K562 (cell line): ENCODE measurements around the gene APBA2. TPM values are rescaled to one million over a fixed set of nuclear protein-coding genes. Genes with fewer than 3 reads are reported as not detected.

Experiments
- ATAC-seq: fragments of 200-7000 bp; cut with Tn5 transposase; 3 replicates; pipeline ENCODE4 v1.9.1; 2020; ENCODE audit warnings: moderate library complexity
- BruUV-seq: library from RNA; stranded (reverse); fragments of 400-500 nt; replicated peaks from 2 replicates; lab custom pipeline; 2021; lab: Mats Ljungman, UMichigan
- CTCF ChIA-PET: fragments of 300-600 bp; formaldehyde crosslinking; extraction: SDS; loops from one replicate; lab custom pipeline; 2021; ENCODE audit warnings: low intra/inter-chr PET ratio; lab: Yijun Ruan, JAX
- POLR2A ChIA-PET: fragments of 300-600, 350-650 bp; sonication (Branson Sonifier 250); formaldehyde crosslinking; extraction: SDS; loops from one replicate; lab custom pipeline; 2021; ENCODE audit warnings: antibody characterized with exemption, inconsistent platforms; lab: Yijun Ruan, JAX
- DNase-seq, 4 experiments: peaks; one replicate each; pipeline versions ENCODE4 v3.0.0 to v3.0.0-alpha.2; 2011 to 2018; ENCODE audit warnings: low spot score in 3 of 4, mixed read lengths in 3 of 4; ENCODE audit errors: extremely low read depth in 1 of 4
- FAIRE-seq: peaks from 2 replicates; lab custom pipeline; 2011; peaks lifted over from hg19 to GRCh38; lab: Jason Lieb, UNC
- H2AFZ ChIP-seq: 2 replicates; pipeline ENCODE4 v1.6.0; 2011; ENCODE audit warnings: low read depth, low read length, control low read depth, inconsistent platforms
- H3K27ac ChIP-seq: fragments of 200-600 bp; 3 replicates; pipeline ENCODE4 v1.8.0; 2011; ENCODE audit warnings: low read depth, mild to moderate bottlenecking, control low read depth, inconsistent platforms, low read length, moderate library complexity, mixed read lengths; ENCODE audit errors: extremely low read depth
- H3K27me3 ChIP-seq, 2 experiments: fragments of 300-600 bp in 1 of 2; 2 replicates in 1 of 2; 3 replicates in 1 of 2; pipeline versions ENCODE4 v1.6.0 to v1.8.0; 2011; ENCODE audit warnings: inconsistent platforms in 2 of 2, low read length in 2 of 2, mild to moderate bottlenecking in 1 of 2, mixed read lengths in 1 of 2, moderate library complexity in 1 of 2; ENCODE audit not compliant: control insufficient read depth in 2 of 2, insufficient read depth in 2 of 2
- H3K36me3 ChIP-seq: fragments of 300-600 bp; 3 replicates; pipeline ENCODE4 v1.8.0; 2011; ENCODE audit warnings: mild to moderate bottlenecking, low read length, inconsistent platforms; ENCODE audit not compliant: control insufficient read depth, insufficient read depth
- H3K4me1 ChIP-seq, 2 experiments: fragments of 200-600 bp in 1 of 2; replicated peaks in 1 of 2; 2 replicates in 1 of 2; 3 replicates in 1 of 2; pipeline versions ENCODE4 v1.5.1 to v1.8.0; 2011; ENCODE audit warnings: inconsistent platforms in 2 of 2, low read length in 2 of 2, mild to moderate bottlenecking in 1 of 2, mixed read lengths in 1 of 2, moderate library complexity in 1 of 2; ENCODE audit not compliant: control insufficient read depth in 2 of 2, insufficient read depth in 2 of 2
- H3K4me2 ChIP-seq: 2 replicates; pipeline ENCODE4 v1.6.1; 2011; ENCODE audit warnings: low read length, control low read depth, inconsistent platforms, mixed read lengths; ENCODE audit not compliant: insufficient read depth
- H3K4me3 ChIP-seq: fragments of 200-600 bp; sonication (generic), shearing (Covaris generic); 2 replicates; pipeline ENCODE4 v1.5.1; 2016; ENCODE audit warnings: control low read depth, inconsistent platforms
- H3K79me2 ChIP-seq: fragments of 200-600 bp; 3 replicates; pipeline ENCODE4 v1.8.0; 2011; ENCODE audit warnings: low read length, inconsistent platforms; ENCODE audit not compliant: control insufficient read depth, insufficient read depth
- H3K9ac ChIP-seq, 2 experiments: 2 replicates each; pipeline versions ENCODE4 v1.6.0 to v1.6.1; 2011; ENCODE audit warnings: low read depth in 2 of 2, low read length in 2 of 2, control low read depth in 1 of 2, inconsistent platforms in 1 of 2, mild to moderate bottlenecking in 1 of 2, mixed read lengths in 1 of 2; ENCODE audit not compliant: insufficient read depth in 1 of 2
- H3K9me1 ChIP-seq: one replicate; pipeline ENCODE4 v1.6.0; 2011; ENCODE audit warnings: inconsistent platforms, mild to moderate bottlenecking, low read length, moderate library complexity; ENCODE audit not compliant: control insufficient read depth, insufficient read depth
- H3K9me3 ChIP-seq: replicated peaks from 2 replicates; pipeline ENCODE4 v1.5.1; 2011; ENCODE audit warnings: low read depth, low read length, inconsistent platforms; ENCODE audit not compliant: control insufficient read depth, insufficient read depth
- H4K20me1 ChIP-seq: replicated peaks from 2 replicates; pipeline ENCODE4 v1.6.1; 2011; ENCODE audit warnings: low read length, inconsistent platforms, mixed read lengths; ENCODE audit not compliant: control insufficient read depth, insufficient read depth
- AFF1 ChIP-seq, 2 experiments: fragments of 450-650 bp; IDR thresholded peaks; 2 replicates each; pipeline ENCODE4 v1.6.1; 2018; ENCODE audit warnings: mild to moderate bottlenecking in 2 of 2, low read depth in 1 of 2; ENCODE audit not compliant: partially characterized antibody in 2 of 2
- ARID2 ChIP-seq: fragments of 450-650 bp; IDR thresholded peaks from 2 replicates; pipeline ENCODE4 v1.6.1; 2017; ENCODE audit warnings: antibody characterized with exemption, mild to moderate bottlenecking
- BMI1 ChIP-seq: fragments of 150-350 bp; IDR thresholded peaks from 2 replicates; pipeline ENCODE4 v1.6.1; 2014; ENCODE audit warnings: low read length
- CBX3 ChIP-seq, 2 experiments: IDR thresholded peaks; 1 replicate in 1 of 2; 2 replicates in 1 of 2; pipeline ENCODE4 v1.6.1; 2012; ENCODE audit warnings: inconsistent platforms in 2 of 2, low read length in 2 of 2, borderline replicate concordance in 1 of 2, control low read depth in 1 of 2
- DPF2 ChIP-seq: fragments of 450-650 bp; IDR thresholded peaks from 2 replicates; pipeline ENCODE4 v1.6.1; 2016
- L3MBTL2 ChIP-seq: fragments of 450-650 bp; IDR thresholded peaks from 2 replicates; pipeline ENCODE4 v1.6.1; 2016; ENCODE audit warnings: mild to moderate bottlenecking, moderate library complexity
- MXI1 ChIP-seq: IDR thresholded peaks from 2 replicates; pipeline ENCODE4 v1.6.1; 2011; ENCODE audit warnings: low read depth, mild to moderate bottlenecking, improper control_type of control experiment, low read length
- NR3C1 ChIP-seq: sonication (generic); formaldehyde crosslinking; IDR thresholded peaks from 2 replicates; pipeline ENCODE4 v1.8.1; 2022; ENCODE audit warnings: missing genetic modification reagents
- PHB2 ChIP-seq: fragments of 450-650 bp; IDR thresholded peaks from 2 replicates; pipeline ENCODE4 v1.6.1; 2017; ENCODE audit warnings: low read depth
- RFX1 ChIP-seq: fragments of 450-650 bp; IDR thresholded peaks from 2 replicates; pipeline ENCODE4 v1.6.1; 2016; ENCODE audit warnings: mild to moderate bottlenecking, moderate library complexity
- SMAD2 ChIP-seq: fragments of 150-350 bp; IDR thresholded peaks from 2 replicates; pipeline ENCODE4 v1.6.1; 2014; ENCODE audit warnings: low read depth, mild to moderate bottlenecking, low read length
- SMAD4 ChIP-seq: fragments of 250-450 bp; sonication (Bioruptor Pico); conservative IDR thresholded peaks from 2 replicates; pipeline ENCODE4 v1.8.0; 2021; ENCODE audit warnings: inconsistent platforms, mild to moderate bottlenecking, moderate library complexity
- SMARCA5 ChIP-seq: fragments of 450-650 bp; IDR thresholded peaks from 2 replicates; pipeline ENCODE4 v1.6.1; 2016
- SPI1 ChIP-seq: IDR thresholded peaks from 2 replicates; pipeline ENCODE4 v1.6.1; 2011; ENCODE audit warnings: low read depth, low read length, control low read depth, borderline replicate concordance
- TAL1 ChIP-seq: fragments of 450-650 bp; IDR thresholded peaks from 2 replicates; pipeline ENCODE4 v1.6.1; 2016; ENCODE audit warnings: mild to moderate bottlenecking
- ZBTB2 ChIP-seq: fragments of 450-650 bp; IDR thresholded peaks from 2 replicates; pipeline ENCODE4 v1.6.1; 2016; ENCODE audit warnings: antibody characterized with exemption
- ZNF143 ChIP-seq: sonication (generic); formaldehyde crosslinking; IDR thresholded peaks from 2 replicates; pipeline ENCODE4 v1.9.0; 2022; ENCODE audit warnings: mild to moderate bottlenecking, missing genetic modification reagents
- ZNF324 ChIP-seq: fragments of 250-450 bp; sonication (Bioruptor Pico); IDR thresholded peaks from 2 replicates; pipeline ENCODE4 v1.4.0; 2020; ENCODE audit warnings: mild to moderate bottlenecking
- ZNF766 ChIP-seq: fragments of 200-800 bp; sonication (Bioruptor generic); conservative IDR thresholded peaks from 2 replicates; pipeline ENCODE4 v1.6.1; 2016; ENCODE audit warnings: missing genetic modification characterization, missing compliant biosample characterization
- WGBS: fragments of 100-300 bp; shearing (Covaris generic); methylation state at CpG from one replicate; pipeline ENCODE4 v1.1.6; 2016; ENCODE audit warnings: low coverage, mixed read lengths; ENCODE audit not compliant: insufficient coverage; ENCODE audit errors: missing lambda C conversion rate; 5-methylcytosine and 5-hydroxymethylcytosine counted together
- in situ Hi-C: fragments of 300-500 bp; cut with MboI; formaldehyde crosslinking; loops from 4 replicates; pipeline ENCODE4 v1.15.0; 2018; ENCODE audit warnings: inconsistent platforms, mixed read lengths
- intact Hi-C: fragments of 100-400 bp; cut with micrococcal nuclease; formaldehyde crosslinking; loops from 2 replicates; pipeline ENCODE4 v1.14.2; 2022
- polyA plus RNA-seq, 8 experiments: library from polyadenylated mRNA; depleted of rRNA in 4 of 8; stranded (reverse) in 5 of 8; unstranded in 3 of 8; fragments of >200 nt; fragmentation: Nextera tagmentation in 2 of 8; fragmentation: Illumina TruSeq in 1 of 8; extraction: Ambion mirVana in 2 of 8; extraction: Trizol in 1 of 8; gene quantifications; 2 replicates each; pipeline versions ENCODE4 v1.2.1 to v1.2.3, GENCODE V29; 2011 to 2014; ENCODE audit warnings: inconsistent platforms in 1 of 8, missing spikeins in 1 of 8
- total RNA-seq, 7 experiments: library from RNA; depleted of rRNA in 6 of 7; stranded (reverse); fragments of >200 nt in 6 of 7; fragmentation: Illumina TruSeq in 2 of 7; extraction: Trizol in 2 of 7; gene quantifications; 2 replicates each; pipeline versions ENCODE4 v1.2.1 to v1.2.3, GENCODE V29; 2011 to 2021; ENCODE audit warnings: low replicate concordance in 1 of 7
- TF ChIP-seq, protein P1 (sequence below): fragments of 250-450 bp; sonication (Bioruptor Pico); IDR thresholded peaks from 2 replicates; pipeline ENCODE4 v1.8.0; 2021; ENCODE audit warnings: mild to moderate bottlenecking, moderate library complexity

APBA2 gene
- total and polyA plus RNA-seq, 9 of the 15 experiments (the other 6 are each of a cell fraction or from before 2014, with no cell fraction given), result 0.24 to 40.9 (median 25.2) TPM

DNA sequence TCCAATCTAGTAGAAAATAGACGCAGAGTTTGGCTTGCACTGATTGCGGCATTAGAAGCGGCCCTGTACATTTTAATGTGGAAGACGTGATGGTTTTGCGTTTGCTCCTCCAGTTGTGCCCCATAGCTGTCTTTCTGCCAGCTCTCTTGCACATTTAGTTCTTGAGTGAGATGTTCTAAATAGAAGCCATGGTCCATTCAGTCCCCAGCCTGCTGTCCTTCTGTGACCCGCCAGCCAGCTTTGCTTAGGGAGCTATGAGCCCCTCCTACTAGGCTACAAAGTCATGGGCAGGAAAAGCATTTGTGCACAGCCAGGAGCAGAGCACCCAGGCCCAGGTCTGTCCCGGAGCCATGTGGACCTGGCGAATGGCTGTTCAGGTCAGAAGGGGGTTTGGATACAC is 50.3 kb downstream of the APBA2 start:
- no TSS peak for BruUV-seq
- POLR2A ChIA-PET, result no interaction called here
- 90% methylated on average over 8 of the region's 8 CpGs for WGBS
- no peak overlapping the region for H3K4me2 ChIP-seq
- H3K36me3 ChIP-seq, result no peaks in the 10 kb centered on the region
- TF ChIP-seq L3MBTL2 (no peak), ZBTB2 (no peak), MXI1 (no peak), ARID2 (no peak), BMI1 (no peak), RFX1 (no peak), ZNF324 (CRISPR knock-in tag) (no peak), PHB2 (no peak), SMAD2 (no peak), SMARCA5 (no peak), AFF1 (IDR thresholded peaks at IDR 0.05; ENCODE audit: low read depth in 1 of 2, partially characterized antibody in 2 of 2) (no peak), ZNF143 (CRISPR knock-in tag) (no peak), ZNF766 (no peak), TAL1 (no peak), DPF2 (no peak), SMAD4 (no peak), NR3C1 (CRISPR knock-in tag) (no peak), CBX3 (IDR thresholded peaks at IDR 0.05; ENCODE audit: borderline replicate concordance in 1 of 2, low read length in 2 of 2) (no peak), SPI1 (no peak)
- TF ChIP-seq, protein P1, sequence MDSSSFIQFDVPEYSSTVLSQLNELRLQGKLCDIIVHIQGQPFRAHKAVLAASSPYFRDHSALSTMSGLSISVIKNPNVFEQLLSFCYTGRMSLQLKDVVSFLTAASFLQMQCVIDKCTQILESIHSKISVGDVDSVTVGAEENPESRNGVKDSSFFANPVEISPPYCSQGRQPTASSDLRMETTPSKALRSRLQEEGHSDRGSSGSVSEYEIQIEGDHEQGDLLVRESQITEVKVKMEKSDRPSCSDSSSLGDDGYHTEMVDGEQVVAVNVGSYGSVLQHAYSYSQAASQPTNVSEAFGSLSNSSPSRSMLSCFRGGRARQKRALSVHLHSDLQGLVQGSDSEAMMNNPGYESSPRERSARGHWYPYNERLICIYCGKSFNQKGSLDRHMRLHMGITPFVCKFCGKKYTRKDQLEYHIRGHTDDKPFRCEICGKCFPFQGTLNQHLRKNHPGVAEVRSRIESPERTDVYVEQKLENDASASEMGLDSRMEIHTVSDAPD (CRISPR knock-in tag), result no peak
- no peak for ATAC-seq
- H2AFZ ChIP-seq, result no peak overlapping the region
- in situ Hi-C loops, result no loop called here
- no peaks in the 10 kb centered on the region for H3K9me1 ChIP-seq
- peaks cover 32% of the 10 kb centered on the region for H3K79me2 ChIP-seq
- H3K9me3 ChIP-seq, result 0 out of 2 replicates have a peak, but pooled peaks cover 5% of the 10 kb centered on the region
- H3K27me3 ChIP-seq, result no peaks in the 10 kb centered on the region
- FAIRE-seq, result no peak
- H4K20me1 ChIP-seq, result no peaks in the 10 kb centered on the region
- intact Hi-C loops, result no loop called here
- DNase-seq, result no peak
- H3K27ac ChIP-seq, result no peak overlapping the region
- no peak overlapping the region for H3K4me3 ChIP-seq
- H3K9ac ChIP-seq, result no peak overlapping the region; a peak in 1 of 4 replicates
- CTCF ChIA-PET, result no interaction called here
- peaks cover 14 to 30% of the 10 kb centered on the region in 2 experiments for H3K4me1 ChIP-seq
